NCI-H510A treated with DMSO at 0.1 percent for 48 hours (cell line): ENCODE results near the gene LRP1.
A peak's percentile ranks its signal among the peaks of the same experiment; 100 is the strongest.

ENCODE experiments used
- DNase-seq: peaks from one replicate; lab custom pipeline; 2025; lab: John Stamatoyannopoulos, UW

Gene LRP1

GRCh38 chr12:57175428-57176138, 47.3 kb downstream of the LRP1 start:
- DNase-seq = peak; percentile 90

- no peak for DNase-seq
Observed at GRCh38 chr12:57176139-57176477, 47.8 kb downstream of the LRP1 start.

- no peak for DNase-seq
Observed at GRCh38 chr12:57176846-57177245, 48.6 kb downstream of the LRP1 start.

GRCh38 chr12:57177354-57177753, 49.1 kb downstream of the LRP1 start:
- no peak for DNase-seq

GRCh38 chr12:57178213-57178612, 49.9 kb downstream of the LRP1 start:
- DNase-seq = no peak

GRCh38 chr12:57179331-57180086, 51.2 kb downstream of the LRP1 start:
- DNase-seq = no peak

GRCh38 chr12:57180321-57180989, 52.2 kb downstream of the LRP1 start:
- no peak for DNase-seq

- no peak for DNase-seq
Observed at GRCh38 chr12:57181072-57181471, 52.8 kb downstream of the LRP1 start.

- no peak for DNase-seq
Observed at GRCh38 chr12:57181561-57182155, 53.4 kb downstream of the LRP1 start.

- peak; percentile 60 for DNase-seq
Observed at GRCh38 chr12:57182918-57183575, 54.8 kb downstream of the LRP1 start.

GRCh38 chr12:57183939-57184725, 55.8 kb downstream of the LRP1 start:
- no peak for DNase-seq

GRCh38 chr12:57185403-57185802, 57.1 kb downstream of the LRP1 start:
- no peak for DNase-seq

- DNase-seq = no peak
Observed at GRCh38 chr12:57185906-57186508, 57.7 kb downstream of the LRP1 start.

- DNase-seq = no peak
Observed at GRCh38 chr12:57187222-57188089, 59.2 kb downstream of the LRP1 start.

GRCh38 chr12:57188090-57188425, 59.8 kb downstream of the LRP1 start:
- no peak for DNase-seq

- no peak for DNase-seq
Observed at GRCh38 chr12:57190037-57190436, 61.8 kb downstream of the LRP1 start.

GRCh38 chr12:57190821-57191220, 62.5 kb downstream of the LRP1 start:
- no peak for DNase-seq

GRCh38 chr12:57191410-57191809, 63.1 kb downstream of the LRP1 start:
- DNase-seq = no peak

GRCh38 chr12:57192920-57193319, 64.6 kb downstream of the LRP1 start:
- no peak for DNase-seq

GRCh38 chr12:57193706-57194245, 65.5 kb downstream of the LRP1 start:
- no peak for DNase-seq
